GM19351 (cell line): ENCODE measurements around the gene AKNA.
"Not testable (repeated sequence)": the region's sequence is repeated elsewhere in the genome, so short reads cannot be mapped to it uniquely, and the experiment has no call there.

ENCODE experiments used
- ATAC-seq: cut with Tn5 transposase; IDR thresholded peaks from one replicate; pipeline ENCODE4 v1.9.1; 2021; ENCODE audit warnings: mild to moderate bottlenecking, moderate library complexity; ENCODE audit not compliant: unreplicated experiment

The AKNA gene

GRCh38 chr9:114323849-114324248 lies 63.9 kb downstream of the AKNA start:
- not testable (repeated sequence) for ATAC-seq

GRCh38 chr9:114322831-114323531 lies 64.8 kb downstream of the AKNA start, which contains the start of gene ORM1:
Gene ORM1, plus strand, starts transcription at chr9:114323098. Its CDS starts 36 bp downstream, at chr9:114323134.
- not testable (repeated sequence) for ATAC-seq

GRCh38 chr9:114322160-114322818 lies 65.5 kb downstream of the AKNA start:
- ATAC-seq, result not testable (repeated sequence)

DNA sequence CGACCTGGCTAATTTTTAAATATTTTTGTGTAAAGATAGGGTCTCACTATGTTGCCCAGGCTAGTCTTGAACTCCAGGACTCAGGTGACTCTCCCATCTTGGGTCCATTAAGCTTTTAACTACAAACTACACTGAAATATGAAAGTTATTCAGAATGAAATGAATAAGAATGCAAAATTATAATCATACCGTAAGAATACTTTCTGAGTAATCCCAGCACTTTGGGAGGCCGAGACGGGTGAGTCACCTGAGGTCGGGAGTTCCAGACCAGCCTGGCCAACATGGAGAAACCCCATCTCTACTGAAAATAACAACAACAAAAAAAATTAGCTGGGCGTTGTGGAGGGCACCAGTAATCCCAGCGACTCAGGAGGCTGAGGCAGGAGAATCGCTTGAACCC lies 66.0 kb downstream of the AKNA start:
- ATAC-seq, result no peak

GRCh38 chr9:114320710-114321109 lies 67.1 kb downstream of the AKNA start:
- not testable (repeated sequence) for ATAC-seq

- ATAC-seq, result no peak
Measured at GRCh38 chr9:114319147-114319546, 68.6 kb downstream of the AKNA start.

- ATAC-seq, result no peak
Measured at GRCh38 chr9:114318416-114318815, 69.4 kb downstream of the AKNA start.

- ATAC-seq, result no peak
Measured at GRCh38 chr9:114317665-114318357, 70.0 kb downstream of the AKNA start.

DNA sequence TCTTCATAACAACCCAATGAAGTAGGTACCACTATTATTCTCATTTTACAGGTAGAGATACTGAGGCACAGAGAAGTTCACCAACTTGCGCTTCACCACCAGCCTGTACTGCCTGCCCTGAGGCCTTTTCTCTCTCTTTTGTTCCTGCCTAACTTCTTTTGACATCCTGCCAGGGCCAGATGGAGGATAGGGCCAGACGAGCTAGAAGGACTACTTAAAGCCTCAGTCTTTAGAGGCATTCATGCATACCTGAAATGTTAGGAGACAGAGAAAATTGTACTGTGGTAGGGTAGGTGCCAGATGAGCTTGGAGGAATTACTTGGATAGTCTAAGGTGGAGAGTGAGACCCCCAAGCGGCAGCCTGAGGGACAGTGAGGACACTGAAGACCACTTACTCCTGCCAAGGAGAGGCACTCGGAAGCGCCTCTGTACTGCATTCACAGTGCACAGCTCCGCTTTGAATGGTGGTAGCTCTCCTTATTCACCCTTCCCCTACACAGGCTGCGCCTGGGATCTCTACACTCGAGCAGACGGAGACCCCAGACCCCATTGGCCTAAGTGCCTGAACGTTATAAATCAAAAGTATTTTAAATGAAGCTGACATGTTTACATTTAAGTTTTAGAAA lies 71.1 kb downstream of the AKNA start:
- ATAC-seq, result no peak

GRCh38 chr9:114315723-114316363 lies 71.9 kb downstream of the AKNA start:
- no peak for ATAC-seq

- ATAC-seq, result no peak
Measured at GRCh38 chr9:114314881-114315722, 72.7 kb downstream of the AKNA start.

- ATAC-seq, result no peak
Measured at GRCh38 chr9:114314256-114314867, 73.4 kb downstream of the AKNA start.

DNA sequence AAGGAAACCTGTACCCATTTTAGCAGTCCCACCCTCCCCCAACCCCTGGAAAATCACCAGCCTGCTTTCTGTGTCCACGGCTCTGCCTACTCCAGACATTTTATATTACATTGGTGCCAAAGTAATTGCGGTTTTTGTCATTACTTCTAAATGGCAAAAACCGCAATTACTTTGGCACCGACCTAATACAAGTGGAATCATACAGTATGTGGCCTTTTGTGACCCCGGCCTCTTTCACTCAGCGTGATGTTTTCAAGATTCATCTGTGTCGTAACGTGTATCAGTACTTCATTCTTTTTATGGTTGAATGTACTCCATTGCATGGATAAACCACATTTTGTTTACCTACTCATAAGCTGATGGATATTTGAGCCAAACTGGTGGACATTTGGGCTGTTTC lies 74.6 kb downstream of the AKNA start:
- no peak for ATAC-seq

- ATAC-seq, result no peak
Measured at GRCh38 chr9:114312513-114312875, 75.3 kb downstream of the AKNA start.

GRCh38 chr9:114311571-114312512 lies 75.9 kb downstream of the AKNA start:
- no peak for ATAC-seq

DNA sequence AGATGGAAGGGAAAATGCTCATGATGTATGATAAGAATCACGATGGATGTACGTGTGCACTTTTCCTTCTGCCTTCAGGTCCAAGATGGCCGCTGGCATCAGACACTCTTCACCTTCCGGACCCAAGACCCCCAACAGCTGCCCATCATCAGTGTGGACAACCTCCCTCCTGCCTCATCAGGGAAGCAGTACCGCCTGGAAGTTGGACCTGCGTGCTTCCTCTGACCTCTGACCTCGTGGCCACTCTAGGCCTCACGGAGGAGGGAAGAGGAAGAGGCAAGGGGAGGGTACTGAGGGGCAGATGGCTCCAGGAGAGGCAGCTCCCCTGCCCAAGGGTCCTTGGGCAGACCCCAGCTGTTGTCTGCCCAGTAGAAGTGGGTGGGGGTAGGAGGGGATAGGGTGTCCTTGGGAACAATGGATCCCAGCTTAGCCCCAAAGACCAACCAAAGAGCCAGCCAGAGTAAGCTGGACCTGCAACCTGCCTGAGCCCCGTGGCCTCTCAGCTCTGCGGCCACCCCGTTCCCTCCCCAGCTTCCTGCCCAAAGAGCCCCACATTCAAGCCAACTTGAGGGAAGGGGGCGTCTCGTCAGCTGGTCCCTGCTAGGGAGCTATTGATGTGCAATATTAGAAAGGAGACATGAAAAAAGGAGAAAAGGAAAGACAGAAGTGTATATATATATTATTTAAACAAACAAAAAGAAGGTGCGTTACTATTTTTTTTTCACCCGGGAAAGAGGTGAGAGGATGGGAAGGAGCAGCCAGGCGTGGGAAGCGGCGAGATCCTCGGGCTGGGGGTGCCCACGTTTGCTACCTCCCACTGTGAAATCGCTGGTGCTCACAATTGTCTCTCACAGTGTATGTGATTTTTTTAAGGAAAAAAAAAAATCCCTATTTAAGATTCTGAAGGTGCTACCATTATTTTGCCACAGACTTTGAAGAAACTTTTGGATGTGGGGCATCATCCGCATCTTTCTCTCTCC lies 77.0 kb downstream of the AKNA start:
- ATAC-seq, result no peak

DNA sequence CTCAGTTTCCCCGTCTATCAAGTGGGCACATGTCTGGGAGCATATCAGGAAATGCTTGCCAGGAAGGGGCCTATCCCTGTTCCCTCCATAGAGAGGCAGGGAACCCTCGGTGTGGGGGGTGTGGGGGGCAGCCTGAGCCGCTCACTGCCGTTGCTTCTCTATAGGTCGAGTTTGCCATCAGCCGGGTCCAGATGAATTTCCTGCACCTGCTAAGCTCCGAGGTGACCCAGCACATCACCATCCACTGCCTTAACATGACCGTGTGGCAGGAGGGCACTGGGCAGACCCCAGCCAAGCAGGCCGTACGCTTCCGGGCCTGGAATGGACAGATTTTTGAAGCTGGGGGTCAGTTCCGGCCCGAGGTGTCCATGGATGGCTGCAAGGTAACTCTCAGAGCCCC lies 78.7 kb downstream of the AKNA start:
- no peak for ATAC-seq
